HG02678 (cell line): Measurements from ENCODE around the gene RAD51B.
"Not testable (repeated sequence)": the region's sequence is repeated elsewhere in the genome, so short reads cannot be mapped to it uniquely, and the experiment has no call there.

Experiments
- ATAC-seq: cut with Tn5 transposase; IDR thresholded peaks from one replicate; pipeline ENCODE4 v1.9.1; 2021; ENCODE audit warnings: mild to moderate bottlenecking, moderate library complexity; ENCODE audit not compliant: unreplicated experiment

RAD51B gene

DNA sequence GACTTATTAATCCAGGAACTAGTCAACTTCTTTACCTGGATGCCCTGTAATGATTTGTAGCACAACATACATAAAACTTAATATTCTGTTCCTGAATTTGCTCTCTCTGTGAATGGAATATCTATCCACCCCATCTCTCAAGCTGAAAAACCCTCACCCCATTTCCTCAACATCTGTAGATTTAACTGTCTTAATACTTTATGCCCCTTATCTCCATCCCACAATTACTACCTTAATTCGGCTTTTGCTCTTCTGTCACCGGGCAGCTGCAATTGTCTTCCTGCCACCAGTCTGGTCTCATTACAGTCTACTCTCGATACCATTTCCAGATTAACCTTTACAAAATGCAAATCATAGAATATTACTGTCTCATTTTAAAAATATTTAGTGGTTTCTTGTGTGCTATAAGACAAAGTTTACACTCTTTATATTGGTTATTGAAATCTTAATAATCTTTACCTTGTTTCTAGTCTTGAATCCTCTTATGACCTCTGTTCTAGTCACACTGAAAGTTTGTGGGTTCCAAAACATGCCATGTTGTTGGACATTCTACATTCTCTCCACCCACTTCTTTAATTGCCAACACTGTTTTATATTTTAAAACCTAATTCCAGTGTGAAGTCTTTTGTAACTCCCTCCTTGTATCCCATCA is 347.3 kb downstream of the RAD51B start:
- no peak for ATAC-seq

DNA sequence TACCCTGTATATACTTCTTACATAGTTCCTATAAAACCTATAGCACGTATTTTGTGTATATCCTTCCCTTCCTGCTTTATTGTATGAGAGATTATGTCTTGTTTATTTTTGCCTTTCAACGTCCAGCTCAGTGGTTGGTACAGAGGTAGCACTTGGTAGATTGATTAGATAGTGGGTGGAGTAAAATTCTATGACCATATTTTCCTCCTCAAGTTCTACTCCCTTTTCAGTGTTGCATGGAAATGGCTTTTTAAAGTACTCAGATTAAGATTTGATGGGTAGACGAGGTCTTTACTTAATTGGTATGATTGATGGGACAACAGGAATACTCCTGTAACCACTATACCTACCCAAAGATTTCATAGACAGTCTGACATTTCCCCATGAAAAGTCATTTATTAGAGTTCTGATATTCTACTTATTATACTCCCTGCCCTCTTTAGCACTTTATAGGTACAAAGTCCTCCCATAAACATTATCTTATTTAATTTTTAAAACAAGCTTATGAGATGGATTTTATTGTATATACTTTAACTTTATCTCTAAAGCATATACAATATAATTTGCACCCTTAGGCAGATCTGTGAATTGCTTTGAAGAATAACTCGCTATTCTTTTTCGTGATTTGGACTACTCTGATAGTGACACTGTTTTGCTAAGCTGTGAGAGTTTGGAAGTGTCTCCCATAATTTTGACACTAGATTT is 348.0 kb downstream of the RAD51B start:
- ATAC-seq: no peak

DNA sequence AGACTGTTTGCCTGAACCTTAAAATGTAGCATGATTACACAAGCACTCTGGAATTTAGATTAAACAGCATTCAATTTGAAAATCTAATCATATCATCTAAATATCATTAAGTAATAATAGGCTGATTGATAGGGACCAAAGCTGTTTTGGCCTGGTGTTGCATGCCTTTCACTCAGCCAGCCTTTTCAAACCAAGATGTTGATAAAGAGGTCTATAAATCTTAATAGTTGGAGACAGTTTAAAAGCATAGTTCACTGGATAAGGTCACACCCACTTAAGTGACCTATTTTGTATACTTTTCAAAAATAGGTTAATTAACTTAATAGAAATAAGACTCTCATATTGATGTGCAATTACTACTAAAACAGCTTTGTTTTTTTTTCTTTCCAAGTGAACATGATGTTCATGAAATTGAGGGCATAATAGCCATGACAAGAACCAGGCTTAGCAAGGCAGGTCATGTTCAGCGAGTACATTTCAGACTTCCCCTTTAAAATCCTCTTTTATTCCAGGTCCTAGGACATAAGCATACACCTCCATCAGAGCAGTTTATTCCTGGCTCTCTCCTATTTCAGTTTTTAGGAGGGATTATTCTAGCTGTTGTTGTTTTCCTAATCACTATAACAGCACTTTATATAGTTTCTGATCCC is 349.0 kb downstream of the RAD51B start:
- ATAC-seq: no peak

DNA sequence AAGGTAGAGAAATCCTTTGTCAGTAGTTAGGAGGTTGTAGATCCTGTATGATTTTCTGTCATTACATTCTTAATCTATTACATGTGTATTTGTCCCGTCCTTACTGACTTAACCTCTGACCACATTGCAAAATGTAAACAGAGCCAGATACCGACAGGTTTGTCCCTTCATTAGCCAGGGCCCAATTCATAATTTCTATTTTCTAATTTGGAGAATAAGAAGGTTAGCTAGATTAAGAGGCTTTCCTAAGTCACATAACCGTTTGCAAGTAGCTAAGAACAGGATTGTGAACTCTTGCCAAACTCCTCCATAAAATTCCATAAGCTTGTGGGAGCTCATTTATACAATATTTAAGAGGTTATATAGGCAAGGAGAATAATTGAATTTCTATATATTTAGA is 352.6 kb downstream of the RAD51B start:
- no peak for ATAC-seq

DNA sequence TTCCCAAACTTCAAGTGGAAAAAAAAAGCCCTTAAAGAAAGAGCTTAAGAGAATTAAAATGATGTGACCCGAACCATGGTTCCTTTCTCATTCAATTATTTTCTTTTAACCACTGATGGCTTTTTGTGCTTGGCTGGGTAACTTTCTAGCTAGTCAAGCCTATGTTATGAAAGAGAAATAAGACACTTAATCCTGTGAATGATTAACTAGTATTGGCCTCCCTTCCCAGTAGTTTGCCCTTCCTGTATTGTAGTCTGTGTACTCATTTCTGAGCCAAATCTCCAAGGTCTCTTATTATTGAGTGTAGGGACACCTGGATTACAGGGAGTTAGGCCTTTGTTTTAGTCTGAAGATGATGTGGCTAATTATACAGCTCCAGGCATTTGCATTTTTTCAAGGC is 353.0 kb downstream of the RAD51B start:
- ATAC-seq: peak; percentile 73

DNA sequence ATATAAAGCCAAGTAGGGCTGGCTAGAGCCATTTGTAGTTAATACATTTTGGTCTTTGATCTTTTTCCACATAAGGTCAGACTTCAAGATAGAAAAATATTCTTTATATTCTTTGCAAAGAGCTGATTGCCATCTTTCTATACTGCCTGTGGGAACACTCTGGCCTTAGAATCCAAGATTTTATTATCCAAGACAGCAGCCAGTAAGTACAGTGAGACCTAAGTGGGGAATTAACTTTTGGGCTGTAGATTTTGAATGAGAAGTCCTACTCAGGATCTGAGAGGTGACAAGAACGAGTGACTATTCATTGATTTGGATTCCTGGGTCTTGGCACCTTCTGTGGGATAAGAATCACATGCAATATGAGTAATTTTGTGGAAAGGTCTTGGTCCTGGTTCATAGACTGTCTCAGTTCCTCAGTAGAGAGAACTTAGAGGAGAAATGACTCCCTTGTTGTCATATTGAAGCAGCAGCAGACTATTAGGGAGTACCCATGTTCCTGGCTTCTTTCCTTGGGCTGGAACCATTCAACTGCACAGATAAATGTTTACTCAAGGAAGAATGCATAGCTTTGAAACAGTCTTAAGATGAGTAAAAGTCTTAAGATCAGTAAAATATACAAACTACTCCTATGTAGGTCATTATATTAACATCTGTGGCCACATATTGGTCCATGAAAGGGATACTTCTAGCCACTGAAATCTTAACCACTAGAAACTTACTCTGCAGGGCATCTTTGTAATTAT is 353.8 kb downstream of the RAD51B start:
- ATAC-seq: no peak

DNA sequence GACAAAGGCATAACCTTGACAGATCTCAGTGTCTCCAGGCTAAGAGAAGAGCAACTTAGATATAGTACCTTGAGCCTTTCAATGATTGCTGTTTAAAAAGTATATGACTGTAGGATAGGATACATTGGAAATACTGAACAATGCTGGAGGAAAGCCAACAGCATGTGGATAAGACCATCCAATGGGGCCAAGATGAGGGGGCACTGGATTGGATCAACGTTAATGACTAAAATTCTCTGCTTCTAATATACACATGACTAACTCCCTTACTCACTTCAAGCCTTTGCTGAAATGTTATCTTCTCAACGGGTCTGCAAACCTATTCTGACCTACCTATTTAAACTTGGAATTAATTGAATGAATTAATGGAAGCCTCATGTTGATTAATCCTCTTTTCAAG is 354.9 kb downstream of the RAD51B start:
- no peak for ATAC-seq

DNA sequence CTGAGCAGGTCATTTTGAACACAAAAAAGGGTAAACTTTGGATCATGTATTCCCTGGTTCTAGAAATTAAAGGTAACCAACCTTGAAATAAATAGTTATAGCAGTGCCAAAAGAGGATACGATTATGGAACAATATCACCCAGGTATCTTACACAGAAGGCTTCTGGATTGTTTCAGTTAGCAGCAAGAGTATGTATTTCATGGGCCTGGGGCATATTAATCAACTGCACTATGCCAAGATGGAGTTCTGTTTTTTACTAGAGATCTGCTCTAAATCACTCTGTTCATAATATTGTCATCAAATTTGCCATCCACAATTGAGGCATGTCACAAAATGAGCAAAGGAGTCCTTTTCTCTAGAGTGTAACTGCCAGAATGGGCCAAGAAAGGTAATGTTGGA is 357.1 kb downstream of the RAD51B start:
- no peak for ATAC-seq

DNA sequence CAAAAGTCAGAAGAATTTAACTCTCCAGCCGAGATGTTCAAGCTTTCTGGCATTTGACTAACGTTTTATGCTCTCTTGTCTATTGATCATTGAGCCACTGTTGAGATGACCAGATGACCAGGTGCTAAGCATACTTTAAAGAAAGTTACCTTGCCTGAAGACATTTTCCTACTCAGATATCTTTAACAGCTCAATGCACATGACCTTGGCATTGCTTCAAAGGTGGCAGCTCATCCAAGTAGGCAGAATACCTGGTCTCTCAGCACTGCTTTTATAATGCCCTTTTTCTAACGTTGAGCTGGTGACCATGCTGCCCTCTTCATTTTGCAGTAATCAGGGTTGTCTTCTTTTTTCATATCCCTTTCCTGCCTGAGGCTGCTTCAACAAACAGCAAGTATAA is 358.1 kb downstream of the RAD51B start:
- no peak for ATAC-seq

DNA sequence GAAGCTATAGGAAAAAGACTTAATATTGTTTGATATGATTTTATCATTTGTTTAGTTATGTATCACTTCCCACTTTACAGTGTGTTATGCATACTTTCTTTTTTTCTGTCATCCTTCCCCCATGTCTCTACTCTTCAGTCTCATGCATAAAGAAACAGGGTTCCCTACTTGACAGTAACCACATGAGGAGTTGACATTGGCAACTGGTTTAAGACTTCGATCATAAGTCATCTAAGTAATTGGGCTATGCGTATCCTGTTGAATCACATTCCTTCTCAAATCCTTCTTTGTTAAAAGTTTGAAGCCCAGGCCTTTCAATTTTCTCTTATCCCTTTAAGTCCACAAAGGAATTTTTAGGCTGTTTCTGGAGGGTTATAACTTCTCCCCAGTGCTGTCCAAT is 358.7 kb downstream of the RAD51B start:
- ATAC-seq: no peak

DNA sequence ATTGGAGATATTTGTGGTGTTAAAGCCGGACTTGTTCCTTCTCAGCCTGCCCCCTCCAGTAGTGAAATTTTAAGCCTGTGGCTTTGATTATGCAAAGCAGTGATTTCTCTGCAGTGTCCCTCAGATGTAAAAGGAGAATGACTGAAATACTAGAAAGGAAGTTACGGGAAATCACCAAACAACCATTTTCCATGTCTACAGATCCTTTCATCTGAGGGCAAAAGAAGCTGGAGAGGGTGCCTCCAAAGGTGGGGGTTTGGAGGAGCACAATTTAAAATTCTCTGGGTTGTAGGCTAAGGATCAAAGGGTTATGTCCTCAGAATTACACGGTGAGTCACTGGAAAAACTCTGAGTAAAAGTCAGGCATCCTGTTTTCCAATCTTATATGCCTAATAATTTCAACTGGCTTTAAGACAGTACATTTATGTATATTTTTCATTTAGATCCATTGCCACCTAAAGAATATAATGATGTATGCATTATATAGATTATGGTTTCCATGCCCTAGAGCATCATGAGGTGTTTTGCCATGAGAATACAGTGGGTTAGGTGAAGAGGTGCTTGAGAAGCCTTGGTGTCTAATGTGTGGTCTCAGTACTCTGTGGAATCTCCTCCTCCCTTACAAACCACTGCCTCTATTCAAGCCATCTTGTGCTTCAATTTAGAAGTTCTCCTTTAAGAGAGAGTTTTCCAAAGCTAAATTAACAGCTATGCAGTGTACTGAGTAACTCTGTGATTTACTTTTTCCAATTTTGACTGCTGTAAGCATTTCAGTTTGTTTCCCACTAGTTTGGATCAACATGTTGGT is 362.1 kb downstream of the RAD51B start:
- ATAC-seq: no peak

DNA sequence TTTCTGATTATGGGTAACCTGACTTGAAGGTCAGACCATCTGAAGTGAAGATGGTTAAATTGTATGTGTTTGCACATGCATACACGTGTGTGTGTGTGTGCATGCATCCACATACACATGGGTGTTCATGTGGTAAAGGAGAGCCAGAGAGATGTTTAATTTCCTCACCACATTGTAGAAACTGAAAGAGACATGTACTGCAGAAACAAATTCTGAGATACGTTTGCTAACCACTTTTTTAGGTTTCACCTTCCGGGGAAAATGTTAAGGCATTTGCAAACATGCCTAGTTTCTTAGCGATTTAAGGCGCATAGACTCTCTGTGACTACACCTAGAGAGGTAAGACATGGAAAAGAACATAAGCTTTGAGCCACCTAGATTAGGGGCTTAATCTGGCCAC is 362.9 kb downstream of the RAD51B start:
- ATAC-seq: peak; percentile 85

DNA sequence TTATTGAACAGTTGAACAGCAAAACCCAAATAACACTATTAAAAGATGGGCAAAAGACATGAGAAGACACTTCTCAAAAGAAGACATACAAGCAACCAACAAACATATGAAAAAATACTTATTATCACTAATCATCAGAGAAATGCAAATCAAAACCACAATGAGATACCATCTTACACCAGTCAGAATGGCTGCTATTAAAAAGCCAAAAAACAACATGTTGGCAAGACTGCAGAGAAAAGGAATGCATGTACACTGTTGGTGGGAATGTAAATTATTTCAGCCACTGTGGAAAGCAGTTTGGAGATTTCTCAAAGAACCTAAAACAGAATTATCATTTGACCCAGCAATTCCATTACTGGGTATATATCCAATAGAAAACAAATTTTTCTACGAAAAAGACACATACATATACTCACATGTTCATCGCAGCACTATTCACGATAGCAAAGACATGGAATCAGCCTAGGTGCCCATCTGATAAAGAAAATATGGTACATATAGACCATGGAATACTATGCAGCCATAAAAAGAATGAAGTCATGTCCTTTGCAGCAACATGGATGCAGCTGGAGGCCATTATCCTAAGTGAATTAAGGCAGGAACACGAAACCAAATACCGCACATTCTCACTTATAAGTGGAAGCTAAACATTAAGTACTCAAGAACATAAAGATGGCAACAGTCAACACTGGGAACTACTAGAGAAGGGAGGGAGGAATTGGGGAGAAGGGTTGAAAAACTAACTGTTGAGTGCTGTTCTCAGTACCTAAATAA is 367.1 kb downstream of the RAD51B start:
- ATAC-seq: not testable (repeated sequence)

DNA sequence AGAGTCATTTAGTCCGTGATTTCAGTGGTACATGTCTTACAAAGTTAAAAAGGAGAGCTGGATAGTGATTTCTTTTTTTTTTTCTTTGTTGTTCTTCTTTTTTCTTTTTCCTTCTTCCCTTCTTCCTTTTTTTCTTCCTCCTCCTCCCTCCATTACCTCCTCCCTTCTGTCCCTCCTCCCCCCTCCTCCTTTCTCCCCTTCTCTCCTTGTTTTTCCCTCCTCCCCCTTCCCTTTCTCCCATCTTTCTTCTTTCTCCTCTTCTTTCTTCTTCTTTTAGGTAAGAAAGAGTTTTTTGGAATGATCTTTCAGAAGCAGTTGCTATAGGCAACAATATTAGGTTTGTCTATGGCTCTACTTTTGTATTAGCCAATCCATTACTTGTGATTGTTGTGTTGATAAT is 368.6 kb downstream of the RAD51B start:
- no peak for ATAC-seq

DNA sequence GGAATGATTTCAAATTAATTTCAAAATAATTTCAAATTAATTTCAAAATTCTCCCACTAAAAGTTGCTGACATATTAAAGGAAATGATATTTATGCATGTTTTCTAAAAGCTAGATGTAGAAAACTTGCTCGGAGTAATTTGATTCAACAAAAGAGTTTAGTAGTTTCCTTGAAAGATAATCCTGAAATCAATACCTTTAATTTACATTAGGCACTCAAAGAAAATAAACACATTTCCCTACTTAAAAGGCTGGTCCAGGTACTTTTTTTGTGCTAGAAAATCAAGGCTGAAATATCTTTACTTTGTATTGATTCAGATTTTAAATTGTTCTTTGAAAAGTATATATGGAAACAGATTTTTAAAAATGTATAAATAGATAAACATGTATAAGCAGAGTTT is 370.5 kb downstream of the RAD51B start:
- no peak for ATAC-seq

DNA sequence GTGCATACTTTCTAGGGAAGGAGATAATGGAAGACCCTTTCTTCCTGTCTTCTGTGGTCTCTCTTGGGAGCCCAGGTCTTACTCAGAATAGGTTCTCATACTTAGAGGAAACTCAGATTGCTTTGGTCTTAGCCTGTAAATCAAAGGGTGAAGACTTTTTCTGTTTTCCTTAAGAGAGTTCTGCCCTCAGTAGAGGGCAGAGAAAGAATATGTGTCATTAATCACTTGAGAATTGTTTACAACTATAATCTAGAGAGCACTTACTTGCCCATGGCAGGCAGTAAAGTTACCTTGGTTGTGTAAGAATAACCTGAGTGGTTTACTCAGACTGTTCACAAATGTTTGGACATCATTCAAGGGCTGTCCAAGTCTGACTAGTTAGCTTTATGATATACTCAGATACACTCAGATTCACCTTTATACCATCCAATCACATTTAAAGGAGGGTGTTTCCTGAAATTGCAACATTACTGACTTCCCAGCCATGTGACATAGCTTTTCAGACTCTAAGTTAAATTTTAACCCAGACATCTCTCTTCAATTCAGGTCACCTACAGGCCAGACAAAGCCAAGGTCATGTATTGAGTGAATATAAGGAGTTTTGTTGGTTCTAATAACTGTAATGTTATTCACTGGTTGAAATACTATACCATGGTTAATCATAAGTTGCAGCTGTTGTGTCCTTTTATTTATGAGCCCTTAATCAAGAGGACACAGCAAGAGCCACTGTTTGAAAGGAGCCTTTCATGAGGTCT is 372.2 kb downstream of the RAD51B start:
- ATAC-seq: no peak

DNA sequence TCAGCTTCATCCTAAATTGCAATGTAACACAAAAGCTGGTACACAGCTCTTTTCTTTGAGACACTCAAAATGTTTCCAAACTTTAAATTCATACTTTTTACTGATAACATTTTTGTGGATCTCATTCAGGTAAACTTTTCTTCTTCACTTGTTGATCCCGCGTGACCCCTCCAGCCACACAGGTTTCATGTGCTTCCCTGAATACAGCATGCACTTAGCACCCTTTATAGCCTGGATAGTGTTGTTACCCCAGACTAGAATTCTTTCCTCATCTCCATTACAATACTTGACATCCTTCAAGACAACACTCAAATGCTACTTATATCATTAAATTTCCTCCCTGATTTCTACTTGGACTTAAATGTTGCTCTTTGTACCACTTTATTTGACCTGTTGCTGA is 373.4 kb downstream of the RAD51B start:
- ATAC-seq: no peak

DNA sequence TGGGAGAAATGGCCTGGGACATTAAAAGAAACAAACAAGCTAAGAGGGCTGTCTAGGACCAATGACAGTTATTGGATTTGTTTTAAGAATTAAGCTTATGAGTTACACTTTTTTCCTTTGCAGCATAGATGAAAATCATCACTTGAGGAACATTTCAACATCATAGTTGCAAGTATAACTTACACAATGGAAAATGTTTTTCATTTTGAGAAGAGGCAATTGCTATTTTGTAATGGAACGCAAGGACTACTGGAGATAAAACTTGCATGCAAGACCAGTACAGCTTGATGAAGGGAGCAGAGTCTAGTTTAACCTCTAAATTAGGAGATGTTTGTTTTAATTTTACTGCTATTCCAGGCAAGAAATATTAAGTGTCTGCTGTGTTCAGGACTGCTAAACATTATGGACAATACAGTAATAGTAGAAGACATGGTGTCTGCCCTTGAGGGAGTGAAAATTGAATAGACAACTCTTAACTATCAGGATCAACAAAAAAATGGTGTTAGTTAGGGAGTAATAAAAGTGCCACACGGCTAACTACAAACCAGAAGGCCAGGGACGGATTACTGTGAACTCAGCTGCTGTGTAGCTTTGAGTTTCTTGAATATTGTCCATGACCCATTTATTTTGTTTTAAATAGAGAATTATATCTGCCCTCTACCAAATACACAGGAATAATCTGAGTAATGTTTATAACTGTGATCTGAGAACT is 374.5 kb downstream of the RAD51B start:
- ATAC-seq: no peak

DNA sequence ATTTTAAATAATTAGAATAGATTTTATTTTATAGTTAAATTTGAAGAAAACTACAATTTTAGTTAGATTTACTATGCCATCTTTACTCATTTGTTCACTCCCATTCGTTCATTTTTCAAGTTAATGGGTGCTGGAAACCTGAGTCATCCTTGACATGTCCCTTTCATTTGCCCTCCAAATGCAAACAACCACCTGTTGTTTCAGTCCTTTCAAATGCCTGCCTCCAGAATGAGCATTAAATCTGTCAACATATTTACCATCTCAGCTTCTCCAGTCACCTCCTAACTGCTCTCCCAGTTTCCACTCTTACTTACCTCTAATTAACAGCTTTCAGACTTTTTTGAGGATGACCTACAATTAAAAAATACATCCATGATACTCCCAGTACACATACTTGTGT is 375.5 kb downstream of the RAD51B start:
- no peak for ATAC-seq
